Skeletal muscle satellite cell (primary cell): ENCODE measurements around the gene SLC30A2.

ENCODE experiments used
- H3K27me3 ChIP-seq: 2 replicates; pipeline ENCODE4 v1.7.0; 2013; ENCODE audit warnings: low read length; ENCODE audit not compliant: control insufficient read depth, insufficient read depth
- H3K36me3 ChIP-seq: 2 replicates; pipeline ENCODE4 v1.7.0; 2013; ENCODE audit warnings: mild to moderate bottlenecking, control low read depth, low read length; ENCODE audit not compliant: insufficient read depth
- H3K4me1 ChIP-seq: 2 replicates; pipeline ENCODE4 v1.7.0; 2013; ENCODE audit warnings: low read length; ENCODE audit not compliant: control insufficient read depth, insufficient read depth
- H3K4me2 ChIP-seq: 2 replicates; pipeline ENCODE4 v1.7.0; 2013; ENCODE audit warnings: mild to moderate bottlenecking, low read length
- H3K4me3 ChIP-seq: 2 replicates; pipeline ENCODE4 v1.7.0; 2013; ENCODE audit warnings: low read length
- H3K9ac ChIP-seq: 2 replicates; pipeline ENCODE4 v1.7.0; 2013; ENCODE audit warnings: mild to moderate bottlenecking, low read depth, low read length, moderate library complexity
- H3K9me3 ChIP-seq: replicated peaks from 2 replicates; pipeline ENCODE4 v1.7.0; 2013; ENCODE audit warnings: mild to moderate bottlenecking, control low read depth, low read length

Gene SLC30A2

DNA sequence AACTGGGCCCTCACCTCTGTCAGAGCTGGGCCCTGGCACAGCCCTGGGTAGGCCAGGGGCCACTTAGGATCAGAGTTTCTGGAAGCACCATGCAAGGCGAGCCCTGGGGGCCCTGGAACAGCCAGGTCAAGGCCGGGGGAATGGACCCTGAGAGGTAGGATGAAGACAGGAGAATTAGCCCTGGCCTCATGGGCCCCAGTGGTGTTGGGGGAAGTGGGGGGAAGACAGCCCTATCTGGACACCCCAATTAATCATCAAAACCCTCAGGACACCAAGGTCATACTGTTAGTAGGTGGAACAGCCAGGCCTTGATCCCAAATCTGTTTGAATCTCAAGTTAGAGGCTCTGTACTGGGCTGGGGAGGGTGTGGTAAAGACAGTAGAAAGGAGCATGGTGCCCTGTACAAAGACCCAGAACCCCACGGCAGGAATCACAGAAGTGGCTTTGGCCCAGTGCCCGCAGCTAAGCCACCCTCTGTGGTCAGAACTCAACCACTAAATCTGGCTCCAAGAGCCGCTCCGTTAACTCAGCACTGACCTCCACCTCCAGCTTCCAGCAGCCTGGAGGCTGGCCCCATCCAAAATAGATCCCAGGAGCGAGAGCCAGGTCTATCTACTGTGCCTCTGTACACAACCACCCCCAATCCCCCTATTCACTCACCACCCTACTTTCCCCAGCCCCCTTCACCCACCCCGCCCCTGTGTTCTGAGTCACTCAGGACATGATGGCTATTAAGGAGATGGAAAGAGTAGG lies 35.5 kb upstream of the SLC30A2 start:
- no peak overlapping the region for H3K4me2 ChIP-seq
- H3K9me3 ChIP-seq = no peaks in the 10 kb centered on the region
- no peak overlapping the region for H3K4me3 ChIP-seq
- H3K36me3 ChIP-seq = no peaks in the 10 kb centered on the region
- H3K4me1 ChIP-seq = no peaks in the 10 kb centered on the region
- peaks cover 52% of the 10 kb centered on the region for H3K27me3 ChIP-seq
- H3K9ac ChIP-seq = no peak overlapping the region

DNA sequence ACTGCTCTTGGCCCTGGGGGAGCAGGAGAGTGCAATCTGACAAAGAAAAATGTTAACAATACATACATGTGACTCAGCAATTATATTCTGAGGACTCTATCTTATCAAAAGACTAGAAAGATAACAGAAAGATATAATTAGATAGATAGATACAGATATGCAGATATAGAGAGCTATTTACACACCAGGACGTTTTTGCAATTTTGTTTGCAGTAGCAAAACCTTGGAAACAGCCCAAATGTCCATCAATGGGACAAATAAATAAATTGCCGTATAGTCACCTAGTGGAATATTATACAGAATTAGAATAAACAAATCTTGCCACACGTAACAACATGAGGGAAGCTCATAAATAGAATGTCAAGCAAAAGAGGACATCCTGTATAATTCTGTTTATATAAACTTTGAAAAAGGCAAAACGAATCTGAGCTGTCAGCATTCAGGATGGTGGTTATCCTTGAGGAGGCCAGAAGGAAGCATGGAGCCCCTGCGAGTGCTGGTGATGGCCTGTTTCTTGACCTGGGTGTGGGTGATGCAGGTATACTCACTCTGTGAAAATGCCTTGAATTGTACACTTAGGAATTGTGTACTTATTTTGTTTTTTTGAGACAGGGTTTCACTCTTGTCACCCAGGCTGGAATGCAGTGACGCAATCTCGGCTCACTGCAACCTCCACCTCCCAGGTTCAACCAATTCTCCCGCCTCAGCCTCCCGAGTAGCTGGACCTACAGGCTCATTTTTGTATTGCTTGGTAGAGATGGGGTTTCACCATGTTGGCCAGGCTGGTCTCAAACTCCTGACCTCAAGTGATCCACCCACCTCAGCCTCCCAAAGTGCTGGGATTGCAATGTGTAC lies 34.3 kb upstream of the SLC30A2 start:
- H3K4me1 ChIP-seq = no peaks in the 10 kb centered on the region
- H3K9me3 ChIP-seq = no peaks in the 10 kb centered on the region
- no peak overlapping the region for H3K4me2 ChIP-seq
- peaks cover 56% of the 10 kb centered on the region for H3K27me3 ChIP-seq
- H3K36me3 ChIP-seq = no peaks in the 10 kb centered on the region
- H3K4me3 ChIP-seq = no peak overlapping the region
- H3K9ac ChIP-seq = no peak overlapping the region

- Histone ChIP-seq H3K4me3 (no peak overlapping the region), H3K27me3 (peaks cover 56% of the 10 kb centered on the region), H3K9me3 (no peaks in the 10 kb centered on the region), H3K4me1 (no peaks in the 10 kb centered on the region), H3K9ac (no peak overlapping the region), H3K4me2 (no peak overlapping the region), H3K36me3 (no peaks in the 10 kb centered on the region)
These were observed 33.3 kb upstream of the SLC30A2 start for GRCh38 chr1:26079178-26079563.

GRCh38 chr1:26078286-26079177 lies 32.6 kb upstream of the SLC30A2 start:
- Histone ChIP-seq H3K4me1 (no peaks in the 10 kb centered on the region), H3K27me3 (peaks cover 56% of the 10 kb centered on the region), H3K36me3 (no peaks in the 10 kb centered on the region), H3K9me3 (no peaks in the 10 kb centered on the region), H3K4me3 (no peak overlapping the region), H3K4me2 (no peak overlapping the region), H3K9ac (no peak overlapping the region)

DNA sequence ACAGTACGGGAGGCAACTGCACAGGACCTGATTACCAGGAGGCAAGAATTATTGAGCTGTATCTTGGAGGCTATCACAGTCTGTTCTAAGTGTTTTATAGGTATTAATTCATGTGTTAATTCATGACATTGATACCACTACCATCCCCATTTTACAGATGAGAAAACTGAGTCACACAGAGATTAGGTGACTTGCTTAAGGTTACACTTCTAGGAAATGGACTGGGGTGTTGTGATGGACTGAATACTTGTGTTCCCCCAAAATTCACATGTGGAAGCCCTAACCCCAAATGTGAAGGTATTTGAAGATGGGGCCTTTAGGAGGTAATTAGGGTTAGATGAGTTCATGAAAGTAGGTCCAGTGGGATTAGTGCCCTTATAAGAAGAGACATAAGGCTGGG lies 31.6 kb upstream of the SLC30A2 start:
- Histone ChIP-seq H3K9me3 (no peaks in the 10 kb centered on the region), H3K27me3 (peaks cover 57% of the 10 kb centered on the region), H3K4me2 (no peak overlapping the region), H3K4me1 (no peaks in the 10 kb centered on the region), H3K9ac (no peak overlapping the region), H3K4me3 (no peak overlapping the region), H3K36me3 (no peaks in the 10 kb centered on the region)

DNA sequence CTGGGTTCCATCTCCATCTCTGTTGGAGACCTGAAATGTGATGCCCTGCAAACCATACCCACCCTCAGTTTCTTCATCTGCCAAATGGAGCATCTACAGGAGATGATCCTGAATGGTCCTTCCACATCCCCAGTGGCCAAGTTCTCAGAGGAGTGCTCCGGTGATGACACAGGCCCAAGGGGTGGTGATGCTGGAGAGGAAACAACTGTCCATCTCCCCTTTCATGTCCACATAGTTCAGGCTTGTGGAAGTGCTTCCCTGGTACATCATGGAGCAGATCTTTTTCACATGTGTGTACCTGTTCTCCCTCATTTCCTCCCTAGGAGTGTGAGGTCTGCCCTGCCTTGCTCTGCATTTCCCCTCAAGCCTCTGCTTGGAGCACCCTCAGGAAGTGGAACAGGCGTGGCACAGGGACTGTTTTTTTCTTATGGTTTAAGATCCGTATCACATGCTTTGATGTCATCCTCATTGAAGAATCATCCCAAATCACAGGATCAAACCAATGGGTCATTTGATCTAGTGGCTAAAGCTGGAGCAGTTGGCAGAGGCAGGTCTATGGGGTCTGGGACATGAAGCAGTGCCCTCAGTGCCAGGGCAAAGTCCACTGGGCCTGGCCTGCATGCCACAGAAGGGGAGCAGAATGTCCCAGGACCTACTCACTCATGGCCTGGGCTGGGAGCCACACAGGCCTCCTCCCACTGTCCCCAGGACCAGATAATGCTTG lies 29.7 kb upstream of the SLC30A2 start:
- Histone ChIP-seq H3K4me2 (no peak overlapping the region), H3K4me1 (no peaks in the 10 kb centered on the region), H3K36me3 (no peaks in the 10 kb centered on the region), H3K9ac (no peak overlapping the region), H3K9me3 (no peaks in the 10 kb centered on the region), H3K27me3 (peaks cover 70% of the 10 kb centered on the region), H3K4me3 (no peak overlapping the region)

DNA sequence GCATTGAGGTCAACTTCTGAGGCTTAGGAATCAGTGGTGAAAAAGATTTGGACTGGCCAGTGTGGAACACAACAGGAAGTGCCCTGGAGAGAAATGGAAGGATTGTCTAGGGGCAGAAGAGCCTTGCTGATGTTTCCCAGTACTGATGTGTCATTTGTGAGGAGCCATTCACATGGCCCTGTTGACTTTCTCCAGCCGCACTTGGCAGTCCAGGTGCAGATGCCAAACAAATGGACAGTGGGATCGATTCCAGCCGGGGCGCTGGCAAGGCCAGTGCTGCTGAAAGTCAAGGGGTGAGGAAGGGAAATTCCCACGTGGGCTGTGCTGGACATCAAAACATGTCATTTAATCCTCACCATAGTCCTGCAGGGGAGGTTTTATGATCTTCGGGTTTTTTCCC lies 26.4 kb upstream of the SLC30A2 start:
- no peak overlapping the region for H3K9ac ChIP-seq
- no peaks in the 10 kb centered on the region for H3K36me3 ChIP-seq
- H3K27me3 ChIP-seq = peaks cover 80% of the 10 kb centered on the region

DNA sequence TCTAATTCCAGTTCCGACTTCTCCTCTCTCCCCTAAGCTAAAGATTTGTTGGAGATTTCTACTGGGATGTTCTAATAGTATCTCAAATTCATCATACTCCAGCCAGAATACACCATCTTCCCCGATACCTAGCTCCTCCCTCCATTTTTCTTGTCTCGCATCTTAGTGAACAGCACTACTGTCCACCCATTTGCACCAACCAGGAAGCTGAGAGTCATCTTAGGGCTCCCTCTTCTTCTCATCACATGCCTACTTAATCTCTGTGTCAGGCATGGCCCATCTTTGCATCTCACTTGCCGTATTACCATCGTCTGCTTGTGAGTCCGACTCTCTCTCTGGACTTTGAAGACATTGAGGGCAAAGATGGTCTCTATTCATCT lies 25.0 kb upstream of the SLC30A2 start:
- no peaks in the 10 kb centered on the region for H3K4me1 ChIP-seq
- H3K36me3 ChIP-seq = no peaks in the 10 kb centered on the region
- no peak overlapping the region for H3K4me3 ChIP-seq
- peaks cover 85% of the 10 kb centered on the region for H3K27me3 ChIP-seq
- H3K9ac ChIP-seq = no peak overlapping the region
- no peak overlapping the region for H3K4me2 ChIP-seq
- H3K9me3 ChIP-seq = no peaks in the 10 kb centered on the region

More for the DNA sequence above, 26.4 kb upstream of the SLC30A2 start:
- Histone ChIP-seq H3K4me2 (no peak overlapping the region), H3K9me3 (no peaks in the 10 kb centered on the region), H3K4me3 (no peak overlapping the region), H3K4me1 (no peaks in the 10 kb centered on the region)

DNA sequence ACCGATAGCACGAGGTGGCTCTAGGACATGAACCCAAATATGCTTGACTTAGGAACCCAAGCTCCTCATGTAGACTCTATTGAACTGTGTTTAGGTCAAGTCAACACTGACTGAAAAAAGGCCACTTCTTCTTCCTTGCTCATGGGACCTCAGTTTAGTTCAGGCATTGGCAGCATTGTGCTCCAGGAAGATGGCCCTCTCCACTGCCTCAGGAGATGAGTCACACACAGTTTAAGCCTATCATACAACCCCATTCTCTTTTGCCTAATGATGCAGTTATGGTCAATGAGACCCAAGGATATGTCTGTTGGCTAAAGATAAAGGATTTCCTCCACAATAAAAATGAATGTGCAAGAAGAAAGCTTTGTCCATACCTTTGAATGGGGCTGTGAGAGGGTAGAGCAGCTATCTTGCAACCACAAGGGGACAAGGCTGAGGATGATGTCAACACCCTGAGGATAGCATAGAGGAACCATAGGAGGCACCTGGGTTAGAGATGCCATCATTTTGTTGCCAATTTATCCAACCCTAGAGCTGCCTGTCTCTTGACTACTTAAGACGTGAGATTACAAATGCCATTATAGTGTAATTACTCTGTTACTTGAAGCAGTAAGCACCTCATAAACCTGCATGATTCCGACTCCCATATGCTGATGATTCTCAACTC lies 24.5 kb upstream of the SLC30A2 start:
- Histone ChIP-seq H3K9ac (no peak overlapping the region), H3K4me3 (no peak overlapping the region), H3K4me1 (no peaks in the 10 kb centered on the region), H3K27me3 (peaks cover 86% of the 10 kb centered on the region), H3K4me2 (no peak overlapping the region), H3K36me3 (no peaks in the 10 kb centered on the region), H3K9me3 (no peaks in the 10 kb centered on the region)

- Histone ChIP-seq H3K27me3 (peaks cover 85% of the 10 kb centered on the region), H3K4me2 (no peak overlapping the region), H3K9me3 (no peaks in the 10 kb centered on the region), H3K36me3 (no peaks in the 10 kb centered on the region), H3K9ac (no peak overlapping the region), H3K4me1 (no peaks in the 10 kb centered on the region), H3K4me3 (no peak overlapping the region)
These were observed 24.0 kb upstream of the SLC30A2 start for GRCh38 chr1:26069941-26070295.
